Loucy (cell line): ENCODE results near the gene SLC9A3.

Experiments used
- H2AFZ ChIP-seq: fragments of 200-600 bp; sonication (generic); 2 replicates; pipeline ENCODE4 v1.6.0; 2016; ENCODE audit warnings: antibody characterized with exemption, mild to moderate bottlenecking, low read length, moderate library complexity
- H3F3A ChIP-seq: fragments of 200-600 bp; 2 replicates; pipeline ENCODE4 v1.6.0; 2016; ENCODE audit warnings: antibody characterized with exemption, low read depth, mild to moderate bottlenecking
- H3K27me3 ChIP-seq: fragments of 200-600 bp; sonication (generic); 2 replicates; pipeline ENCODE4 v1.6.1; 2014; ENCODE audit warnings: low read length, mild to moderate bottlenecking; ENCODE audit not compliant: insufficient read depth, poor library complexity, severe bottlenecking
- H3K36me3 ChIP-seq: fragments of 200-600 bp; sonication (generic); 2 replicates; pipeline ENCODE4 v1.6.1; 2016; ENCODE audit warnings: low read length; ENCODE audit not compliant: insufficient read depth
- H3K4me1 ChIP-seq: fragments of 200-600 bp; sonication (generic); 2 replicates; pipeline ENCODE4 v1.5.1; 2014; ENCODE audit warnings: low read length, mild to moderate bottlenecking; ENCODE audit not compliant: insufficient read depth, poor library complexity, severe bottlenecking
- H3K4me2 ChIP-seq: fragments of 200-600 bp; sonication (generic); 2 replicates; pipeline ENCODE4 v1.6.0; 2014; ENCODE audit warnings: antibody characterized with exemption, low read length, low read depth, mild to moderate bottlenecking; ENCODE audit not compliant: poor library complexity, severe bottlenecking
- H3K4me3 ChIP-seq: fragments of 200-600 bp; sonication (generic); 2 replicates; pipeline ENCODE4 v1.5.1; 2014; ENCODE audit warnings: low read length, mild to moderate bottlenecking, mixed read lengths; ENCODE audit not compliant: poor library complexity, severe bottlenecking
- H3K79me2 ChIP-seq: fragments of 200-600 bp; sonication (generic); 2 replicates; pipeline ENCODE4 v1.6.1; 2014; ENCODE audit warnings: low read length; ENCODE audit not compliant: insufficient read depth
- H3K9ac ChIP-seq: fragments of 200-600 bp; sonication (generic); 2 replicates; pipeline ENCODE4 v1.6.0; 2014; ENCODE audit warnings: mild to moderate bottlenecking, low read depth, low read length, moderate library complexity; ENCODE audit not compliant: poor library complexity, severe bottlenecking
- H3K9me2 ChIP-seq: fragments of 200-600 bp; sonication (generic); replicated peaks from 2 replicates; pipeline ENCODE4 v1.6.1; 2016; ENCODE audit warnings: low read depth, low read length, mixed read lengths
- H3K9me3 ChIP-seq: fragments of 200-600 bp; sonication (generic); 2 replicates; pipeline ENCODE4 v1.6.1; 2014; ENCODE audit warnings: mild to moderate bottlenecking, antibody characterized with exemption, low read length, low read depth; ENCODE audit not compliant: insufficient read depth
- H4K20me1 ChIP-seq: fragments of 200-600 bp; sonication (generic); 2 replicates; pipeline ENCODE4 v1.6.0; 2014; ENCODE audit warnings: antibody characterized with exemption, low read length, mild to moderate bottlenecking; ENCODE audit not compliant: insufficient read depth, poor library complexity, severe bottlenecking
- CTCF ChIP-seq: fragments of 200-600 bp; sonication (generic); conservative IDR thresholded peaks from 2 replicates; pipeline ENCODE4 v1.5.1; 2014; ENCODE audit warnings: mild to moderate bottlenecking, antibody characterized with exemption, low read length
- EZH2phosphoT487 ChIP-seq: fragments of 200-600 bp; IDR thresholded peaks from 2 replicates; pipeline ENCODE4 v1.6.1; 2018; ENCODE audit warnings: antibody characterized with exemption, mild to moderate bottlenecking, moderate library complexity, borderline replicate concordance

SLC9A3 gene

GRCh38 chr5:497871-498509, 26.3 kb downstream of the SLC9A3 start:
- H3F3A ChIP-seq = no peaks in the 10 kb centered on the region
- no peak for TF ChIP-seq CTCF
- no peak for TF ChIP-seq EZH2phosphoT487
- no peak overlapping the region for H3K4me2 ChIP-seq
- H3K4me3 ChIP-seq = no peak overlapping the region
- no peaks in the 10 kb centered on the region for H4K20me1 ChIP-seq
- H3K36me3 ChIP-seq = no peaks in the 10 kb centered on the region
- no peak overlapping the region for H3K9ac ChIP-seq
- H3K9me3 ChIP-seq = no peaks in the 10 kb centered on the region
- no peaks in the 10 kb centered on the region for H3K4me1 ChIP-seq
- H3K27me3 ChIP-seq = no peaks in the 10 kb centered on the region
- H3K9me2 ChIP-seq = no peaks in the 10 kb centered on the region
- no peaks in the 10 kb centered on the region for H3K79me2 ChIP-seq
- H2AFZ ChIP-seq = no peak overlapping the region

DNA sequence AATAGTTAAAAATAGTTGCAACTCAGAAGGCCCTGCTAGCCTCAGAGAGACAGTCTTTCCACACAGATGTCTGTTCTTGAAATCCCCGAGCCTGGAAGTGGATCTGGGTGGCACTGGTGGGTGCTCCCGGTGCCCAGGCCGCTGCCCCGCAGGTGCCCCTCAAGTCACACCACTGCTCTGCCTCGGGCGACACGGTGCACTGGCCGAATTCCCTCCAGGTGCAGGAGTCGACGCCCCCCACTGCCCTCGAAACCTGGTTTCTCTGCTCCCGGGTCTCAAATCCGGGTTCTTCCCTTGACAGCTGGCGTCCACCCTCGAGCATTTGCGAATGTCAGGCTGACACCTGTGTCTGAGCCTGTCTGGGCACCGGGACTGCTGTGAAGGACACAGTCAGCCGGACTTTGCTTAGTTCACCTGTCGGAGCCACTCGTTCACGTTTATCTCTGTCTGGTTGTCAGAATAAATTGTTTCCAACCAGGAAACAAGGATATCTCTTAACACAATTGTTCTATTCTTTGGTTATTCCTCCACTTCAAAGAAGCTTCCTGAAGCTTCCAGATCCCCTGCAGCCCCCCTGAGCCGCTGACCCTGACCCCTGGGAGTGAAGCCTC, 27.1 kb downstream of the SLC9A3 start:
- H3K4me2 ChIP-seq = no peak overlapping the region
- no peaks in the 10 kb centered on the region for H3K4me1 ChIP-seq
- no peaks in the 10 kb centered on the region for H3K9me2 ChIP-seq
- no peaks in the 10 kb centered on the region for H3K36me3 ChIP-seq
- no peaks in the 10 kb centered on the region for H3K9me3 ChIP-seq
- no peaks in the 10 kb centered on the region for H3F3A ChIP-seq
- no peak overlapping the region for H2AFZ ChIP-seq
- H3K9ac ChIP-seq = no peak overlapping the region
- no peak overlapping the region for H3K4me3 ChIP-seq
- TF ChIP-seq CTCF (no peak), EZH2phosphoT487 (no peak)
- H3K27me3 ChIP-seq = no peaks in the 10 kb centered on the region
- H3K79me2 ChIP-seq = no peaks in the 10 kb centered on the region
- H4K20me1 ChIP-seq = no peaks in the 10 kb centered on the region

DNA sequence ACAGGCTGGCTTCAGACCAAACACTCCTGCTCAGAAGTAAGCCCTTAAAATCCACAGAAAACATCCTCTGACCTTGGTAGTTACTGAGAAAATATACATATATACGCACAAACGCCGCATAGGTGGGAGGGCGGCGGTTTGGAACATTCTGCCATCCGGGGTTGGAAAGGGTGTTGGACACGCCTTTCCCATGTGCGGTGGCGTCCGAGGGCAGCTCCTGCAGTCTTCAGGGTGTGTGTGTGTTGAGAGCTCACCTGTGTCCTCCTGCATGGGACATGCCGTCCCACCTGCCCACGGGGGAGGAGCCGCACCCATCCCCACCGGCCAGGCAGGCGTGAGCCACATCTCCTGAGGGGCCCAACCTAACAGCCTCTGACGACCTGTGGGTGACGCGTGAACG, 28.2 kb downstream of the SLC9A3 start:
- Histone ChIP-seq H3K36me3 (no peaks in the 10 kb centered on the region), H4K20me1 (no peaks in the 10 kb centered on the region), H3K4me2 (no peak overlapping the region), H3K9ac (no peak overlapping the region), H3K4me1 (no peaks in the 10 kb centered on the region), H3K9me2 (no peaks in the 10 kb centered on the region), H3K79me2 (no peaks in the 10 kb centered on the region), H3K9me3 (no peaks in the 10 kb centered on the region), H3F3A (no peaks in the 10 kb centered on the region), H3K27me3 (no peaks in the 10 kb centered on the region), H2AFZ (no peak overlapping the region), H3K4me3 (no peak overlapping the region)
- TF ChIP-seq EZH2phosphoT487 (no peak), CTCF (no peak)
